Stimulated activated CD4-positive, alpha-beta T cell treated with anti-CD3 and anti-CD28 coated beads, Interleukin-4, amount 100 ng/mL, for 24 hours (primary cell): ENCODE data around the gene ARHGEF3.

Source experiments
- DNase-seq: peaks from one replicate; pipeline ENCODE4 v3.0.0-alpha.2; 2020

The ARHGEF3 gene

DNA sequence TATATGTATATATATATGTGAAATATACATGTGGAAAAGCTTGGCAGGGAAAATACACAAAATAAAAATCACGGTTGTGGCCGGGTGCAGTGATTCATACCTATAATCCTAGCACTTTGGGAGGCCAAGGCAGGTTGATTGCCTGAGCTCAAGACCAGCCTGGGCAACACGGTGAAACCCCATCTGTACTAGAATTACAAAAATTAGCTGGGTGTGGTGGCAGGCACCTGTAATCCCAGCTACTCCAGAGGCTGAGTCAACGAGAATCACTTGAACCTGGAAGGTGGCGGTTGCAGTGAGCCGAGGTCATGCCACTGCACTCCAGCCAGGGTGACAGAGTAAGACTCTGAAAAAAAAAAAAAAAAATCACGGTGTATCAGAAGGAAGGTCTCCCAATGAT lies 20.8 kb upstream of the ARHGEF3 start:
- DNase-seq: no peak

DNA sequence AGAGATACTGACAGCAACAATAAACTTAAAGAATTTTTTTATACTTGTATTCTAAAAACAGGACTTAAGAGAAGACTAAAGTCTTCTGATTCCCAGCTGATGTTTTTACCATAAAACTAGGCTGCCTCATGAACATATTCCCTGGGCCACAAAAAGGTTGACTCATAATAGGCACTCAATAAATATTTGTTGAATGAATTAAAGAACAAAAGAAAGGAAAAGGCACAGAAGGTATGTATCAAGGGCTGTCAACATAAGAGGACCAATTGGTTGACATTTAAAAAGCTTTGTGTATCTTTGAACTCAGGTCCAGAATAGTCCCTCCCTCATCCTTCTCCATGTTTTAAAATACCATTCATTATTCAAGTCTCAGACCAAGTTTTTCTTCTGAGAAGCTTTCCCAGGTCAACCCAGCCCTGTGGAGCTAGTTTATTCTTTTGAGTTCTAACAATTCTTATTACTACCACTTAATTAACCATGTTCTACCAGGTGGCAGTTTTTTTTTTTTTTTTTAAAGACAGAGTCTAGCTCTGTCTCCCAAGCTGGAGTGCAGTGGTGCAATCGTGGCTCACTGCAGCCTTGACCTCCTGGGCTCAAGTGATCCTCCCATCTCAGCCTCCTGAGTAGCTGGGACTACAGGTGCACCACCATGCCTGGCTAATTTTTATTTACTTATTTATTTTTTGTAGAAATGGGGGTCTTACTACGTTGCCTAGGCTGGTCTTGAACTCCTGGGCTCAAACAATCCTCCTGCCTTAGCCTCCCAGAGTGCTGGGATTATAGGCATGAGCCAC lies 17.5 kb upstream of the ARHGEF3 start:
- DNase-seq: no peak

DNA sequence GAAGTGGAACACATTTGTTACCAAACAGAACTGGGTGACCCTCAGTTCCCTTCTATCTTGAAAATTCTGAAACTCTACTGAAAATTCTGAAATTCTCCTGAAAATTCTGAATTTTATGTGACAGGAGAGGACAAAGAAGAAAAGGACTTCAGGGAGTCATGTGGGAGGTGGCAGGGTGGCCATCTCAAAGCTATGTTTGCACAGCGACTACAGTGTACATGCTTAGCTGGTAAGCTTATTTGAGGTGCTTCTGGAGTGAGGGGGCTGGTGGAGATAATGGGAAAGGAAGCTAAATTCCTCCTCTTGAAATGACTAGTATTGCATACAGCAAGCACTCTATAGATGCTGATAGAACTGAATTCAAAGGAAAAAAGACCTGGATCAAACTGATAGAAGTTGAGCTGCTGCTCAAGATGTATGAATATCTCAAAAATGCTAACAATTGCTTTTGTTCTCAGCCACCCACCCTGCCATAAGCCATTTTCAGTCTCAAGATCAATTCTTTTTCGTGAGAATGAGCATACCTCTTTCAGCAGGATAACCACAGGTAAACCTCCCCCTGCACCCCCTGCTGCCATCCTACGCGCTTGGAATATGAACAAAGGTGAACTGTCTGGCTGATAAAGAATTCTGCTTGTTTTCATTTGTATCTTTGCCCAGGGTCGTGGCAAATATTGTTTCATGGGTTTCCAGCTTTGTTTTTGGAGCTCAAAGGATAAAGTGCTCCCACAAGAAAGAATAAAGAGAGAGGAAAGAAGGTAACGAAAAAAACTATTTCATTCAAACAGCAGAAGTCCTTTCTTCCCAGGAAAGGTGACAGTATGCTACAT lies 16.6 kb upstream of the ARHGEF3 start:
- DNase-seq: no peak

DNA sequence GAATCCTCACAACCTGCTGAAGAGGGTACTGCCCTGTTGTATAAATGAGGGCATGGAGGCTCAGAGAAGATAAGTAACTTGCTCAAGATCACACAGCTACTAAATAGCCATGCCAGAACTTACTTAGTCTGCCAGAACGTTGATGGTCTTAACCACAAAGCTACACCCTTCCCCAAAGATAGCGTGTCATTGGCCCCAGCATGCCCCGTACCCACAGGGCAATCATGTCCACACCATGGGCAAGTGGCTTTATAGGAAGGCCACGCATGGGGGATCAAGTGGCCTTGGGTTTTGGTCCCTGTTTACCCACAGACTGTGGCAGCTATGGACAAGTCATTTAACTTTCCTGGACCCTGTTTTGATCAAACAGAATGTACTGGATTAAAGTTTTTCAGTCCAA lies 15.9 kb upstream of the ARHGEF3 start:
- no peak for DNase-seq

DNA sequence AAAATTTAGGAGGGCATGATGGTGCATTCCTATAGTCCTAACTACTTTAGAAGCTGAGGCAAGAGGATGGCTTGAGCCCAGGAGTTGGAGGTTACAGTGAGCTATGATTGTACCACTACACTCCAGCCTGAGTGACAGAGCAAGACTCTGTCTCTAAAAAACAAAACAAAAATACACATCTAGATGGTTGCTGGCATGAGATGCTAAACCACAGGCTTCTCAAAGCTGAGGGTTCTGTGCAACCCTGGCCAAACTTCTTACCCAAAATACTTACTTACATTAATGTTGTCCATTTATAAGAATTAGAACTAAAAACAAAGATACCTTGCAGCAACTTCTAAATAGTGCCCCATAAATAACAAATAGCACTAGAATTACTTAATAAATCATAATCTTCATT lies 14.3 kb upstream of the ARHGEF3 start:
- DNase-seq: no peak

DNA sequence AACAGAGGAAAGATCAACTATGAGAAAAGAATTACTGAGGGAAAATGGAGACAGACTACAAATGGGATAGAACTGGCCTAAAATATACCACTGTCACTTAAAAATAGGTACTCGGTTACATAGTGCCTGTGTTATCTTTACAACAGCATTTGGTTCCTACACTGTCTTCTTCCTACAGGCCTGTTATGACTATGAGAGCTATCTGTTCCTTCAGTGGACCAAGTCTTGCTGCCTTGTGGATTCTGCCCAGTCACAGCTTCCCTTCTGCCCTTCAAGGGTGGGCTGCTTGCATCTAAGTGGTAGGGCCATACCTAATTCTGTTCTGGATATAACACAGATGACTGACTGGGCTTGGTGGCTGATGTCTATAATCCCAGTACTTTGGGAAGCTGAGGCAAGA lies 13.8 kb upstream of the ARHGEF3 start:
- no peak for DNase-seq

DNA sequence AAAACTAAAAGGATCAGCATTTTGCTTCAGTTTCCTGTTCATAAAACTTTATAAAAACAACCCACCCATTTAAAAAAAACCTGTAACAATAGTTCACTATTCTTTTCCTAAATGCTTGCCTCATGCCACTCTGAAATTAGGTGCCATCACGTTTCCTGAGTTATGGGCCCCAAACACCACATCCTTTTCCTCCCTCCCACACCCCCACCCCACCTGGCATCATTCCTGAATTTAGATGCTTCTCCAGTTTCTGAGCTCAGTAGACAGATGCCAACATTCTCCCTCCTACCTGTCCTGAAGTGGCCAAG lies 11.9 kb upstream of the ARHGEF3 start:
- DNase-seq: no peak

DNA sequence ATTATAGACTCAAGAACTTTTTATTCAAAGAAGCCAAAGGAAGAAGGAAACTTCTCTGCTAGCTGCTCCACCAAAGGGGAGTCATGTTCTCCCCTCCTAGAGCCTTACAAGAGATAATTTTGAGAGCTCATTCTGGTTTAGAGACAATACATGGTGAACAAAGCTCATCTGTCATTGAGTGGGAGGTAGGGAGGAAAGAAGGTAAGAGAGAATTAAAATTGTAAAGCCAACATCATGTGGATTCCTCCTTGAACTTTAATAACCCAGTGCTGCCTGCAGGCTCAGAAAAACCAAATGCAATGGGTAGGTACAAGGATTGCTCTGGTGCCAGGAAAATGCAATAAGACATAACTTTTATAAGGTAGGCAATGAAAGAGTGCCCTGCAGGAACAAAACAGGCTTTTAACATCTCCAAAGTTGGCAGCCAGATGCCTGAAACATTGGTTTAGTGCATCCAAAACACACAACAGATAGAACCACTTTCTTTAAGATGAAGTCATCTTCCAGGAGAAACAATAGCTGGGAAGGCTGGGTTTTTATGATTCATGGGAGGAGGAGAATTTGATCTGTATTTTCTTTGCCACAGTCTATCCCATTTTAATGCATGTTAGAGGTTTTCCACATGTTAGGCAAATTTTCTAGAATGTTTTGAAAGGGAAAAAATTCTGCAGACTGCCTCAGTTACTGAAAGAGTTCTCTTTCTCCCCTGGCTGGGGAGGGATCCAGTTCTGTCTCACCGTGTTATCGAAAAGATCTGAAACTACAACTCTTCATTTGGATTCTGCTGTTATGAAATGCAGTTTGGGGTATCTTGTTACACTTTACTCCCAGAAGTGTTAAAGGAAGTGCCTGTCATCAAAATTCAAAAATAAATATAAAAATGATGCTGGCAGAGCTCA lies 11.3 kb upstream of the ARHGEF3 start:
- DNase-seq: no peak

DNA sequence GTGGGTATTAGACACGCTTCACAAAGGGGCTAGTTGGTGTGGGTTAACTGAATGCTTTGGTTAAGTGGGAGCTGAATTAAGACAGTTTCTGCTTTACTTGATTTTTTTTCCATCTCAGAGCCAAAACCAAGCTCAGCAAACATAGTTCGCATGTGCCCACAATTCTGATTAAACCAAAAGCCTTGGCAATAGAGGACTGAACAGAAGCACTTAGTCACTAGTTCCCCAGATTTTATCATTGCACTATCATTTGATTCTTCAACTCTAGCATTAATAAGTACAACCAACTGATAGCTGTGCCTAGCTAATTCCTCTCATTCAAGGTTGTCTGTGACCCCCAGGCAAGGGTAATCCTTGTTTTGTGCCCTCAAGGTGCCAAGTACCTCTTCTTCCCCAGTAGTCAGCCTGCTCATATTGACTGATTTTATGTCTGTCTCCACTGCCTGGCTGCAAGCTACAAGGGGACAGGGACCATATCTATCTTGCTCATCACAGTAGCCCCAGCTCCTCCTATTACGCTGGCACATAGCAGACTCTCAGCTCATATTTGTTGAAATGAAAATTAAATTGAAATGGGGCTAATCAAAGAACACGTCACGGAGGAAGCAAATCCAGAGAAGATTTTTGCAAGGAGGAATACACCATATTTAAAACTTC lies 9.9 kb upstream of the ARHGEF3 start:
- no peak for DNase-seq

DNA sequence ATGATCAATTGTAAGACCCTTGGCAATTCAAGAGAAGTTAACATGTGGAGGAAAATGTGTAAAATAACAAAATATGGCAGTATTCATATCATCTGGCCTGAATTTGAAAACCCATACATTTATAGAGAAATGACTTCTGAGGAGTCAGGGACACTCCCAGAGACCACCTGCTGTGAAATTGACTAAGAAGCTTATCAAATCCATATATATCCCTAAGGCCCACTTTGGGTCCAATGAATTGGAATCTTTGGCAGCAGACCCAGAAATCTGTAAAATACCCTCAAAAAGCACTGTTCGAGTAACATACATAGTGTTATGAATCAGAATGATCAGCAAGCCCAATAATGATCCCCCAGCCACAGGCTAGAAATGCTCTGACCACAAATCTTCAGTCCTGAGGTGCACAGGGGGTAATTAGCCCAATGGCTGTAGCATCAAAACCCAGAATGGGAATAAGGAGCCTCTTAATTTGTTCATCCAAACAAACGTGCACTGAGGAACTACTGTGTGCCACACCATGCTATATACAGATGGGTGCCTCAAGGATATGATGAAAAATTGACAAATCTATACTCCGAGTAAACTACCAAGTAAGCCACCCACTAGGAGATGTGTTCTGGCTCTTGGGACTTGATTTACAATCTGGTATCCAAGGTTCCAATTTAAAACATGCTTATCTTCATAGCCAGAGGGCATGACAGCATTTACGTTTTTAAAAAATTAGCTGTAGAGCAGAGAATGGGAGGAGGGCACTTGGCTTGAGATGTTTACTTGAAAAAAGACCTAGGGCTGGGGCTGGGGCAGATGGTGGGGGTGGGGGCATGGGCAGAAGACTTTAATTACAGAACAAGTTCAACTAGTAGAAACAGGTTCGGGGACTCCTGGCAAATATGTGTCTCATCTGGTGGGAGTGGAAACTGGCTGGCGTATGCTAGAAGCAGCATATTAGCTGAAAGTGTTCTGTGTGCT lies 9.1 kb upstream of the ARHGEF3 start:
- DNase-seq: no peak

DNA sequence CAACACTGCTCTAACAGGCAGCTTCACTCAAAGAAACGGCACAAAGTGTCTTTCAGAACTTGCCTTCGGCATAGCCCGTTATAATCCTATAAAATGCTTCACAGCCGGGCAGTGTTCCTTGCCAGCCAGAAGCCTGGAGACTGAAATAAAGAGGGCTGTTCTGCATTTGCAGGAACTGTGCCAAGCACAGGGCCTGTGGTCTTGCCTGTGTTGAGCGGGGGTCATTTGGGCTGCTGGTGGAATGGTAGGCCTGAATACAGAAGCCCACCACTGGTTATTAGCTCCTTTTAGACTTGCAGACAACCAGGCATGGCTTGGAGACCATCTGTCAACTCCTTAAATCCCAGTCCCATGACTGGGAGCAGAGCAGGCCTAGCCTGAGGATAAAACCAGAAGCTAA lies 4.7 kb upstream of the ARHGEF3 start:
- no peak for DNase-seq

DNA sequence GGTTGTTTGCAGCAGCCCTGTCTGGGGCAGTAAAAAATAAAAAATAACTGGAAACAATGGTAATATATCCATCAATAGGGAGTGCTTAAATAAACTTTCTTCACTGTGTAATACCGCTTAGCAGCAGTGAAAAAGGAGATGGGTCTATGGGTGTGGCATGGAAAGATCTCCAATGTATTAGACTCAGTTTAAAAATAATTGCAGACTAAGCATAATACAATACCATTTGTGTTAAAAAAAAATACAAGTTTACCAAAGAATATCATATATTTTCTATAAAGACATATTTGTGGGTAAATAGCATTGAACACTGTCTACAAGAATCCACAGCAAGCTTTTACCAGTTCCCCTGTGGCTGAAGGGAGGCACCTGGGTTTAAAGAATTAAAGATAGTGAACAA lies 1.0 kb upstream of the ARHGEF3 start:
- no peak for DNase-seq

DNA sequence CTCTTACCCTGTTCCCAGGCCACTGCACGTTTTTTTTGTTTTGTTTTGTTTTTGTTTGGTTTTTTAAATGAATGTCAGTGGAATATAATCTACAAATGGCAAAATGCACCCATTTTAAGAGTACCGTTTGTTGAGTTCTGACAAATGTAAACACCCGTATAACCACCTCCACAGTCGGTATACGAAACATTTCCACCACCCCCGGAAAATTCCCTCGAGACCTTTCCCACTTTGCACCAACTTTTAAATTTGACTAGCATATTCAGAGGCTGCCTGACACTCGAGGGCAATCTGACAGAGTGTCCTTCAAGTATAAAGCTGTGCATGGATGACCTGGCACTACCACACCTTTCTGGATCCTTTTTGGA lies 613 bp upstream of the ARHGEF3 start:
- DNase-seq: no peak

DNA sequence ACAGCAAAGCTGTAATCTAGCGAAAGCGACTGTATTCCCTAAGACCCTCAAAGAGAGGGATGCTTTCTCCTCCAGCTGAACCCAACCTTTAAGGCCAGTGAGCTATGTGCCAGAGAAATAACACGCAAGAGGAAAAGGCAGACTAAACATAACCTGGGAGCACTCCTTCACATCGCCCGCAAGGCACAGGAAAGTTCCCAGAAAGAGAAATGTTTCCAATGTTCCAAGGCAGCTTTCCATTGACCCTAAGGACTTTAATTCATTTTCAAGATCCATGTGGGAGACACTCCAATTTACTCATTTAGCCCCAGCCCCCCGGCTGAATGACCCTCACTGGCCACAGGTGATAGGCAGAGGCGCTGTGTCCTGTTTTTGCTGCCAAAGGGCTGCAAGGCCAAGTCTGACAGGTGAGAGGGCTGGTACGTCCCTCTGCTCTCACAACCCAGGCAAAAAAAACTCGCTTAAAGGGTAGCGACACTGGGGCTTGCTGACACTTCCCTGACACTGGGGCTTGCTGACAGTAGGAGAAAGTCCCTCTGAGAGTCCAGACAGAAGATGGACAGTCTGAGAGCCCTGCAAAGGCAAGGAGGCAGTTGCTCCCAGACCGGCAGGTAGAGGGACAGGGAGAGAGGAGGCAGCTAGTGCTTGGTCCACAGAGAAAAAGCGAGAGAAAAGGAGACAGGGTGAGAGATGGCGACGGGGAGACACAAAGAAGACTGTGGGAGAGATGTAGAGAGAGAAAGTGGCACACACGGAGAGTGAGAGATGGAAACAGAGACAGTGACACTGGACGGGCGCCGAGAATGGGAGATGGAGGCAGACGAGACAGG lies 702 bp downstream of the ARHGEF3 start:
- peak; percentile 35 for DNase-seq

DNA sequence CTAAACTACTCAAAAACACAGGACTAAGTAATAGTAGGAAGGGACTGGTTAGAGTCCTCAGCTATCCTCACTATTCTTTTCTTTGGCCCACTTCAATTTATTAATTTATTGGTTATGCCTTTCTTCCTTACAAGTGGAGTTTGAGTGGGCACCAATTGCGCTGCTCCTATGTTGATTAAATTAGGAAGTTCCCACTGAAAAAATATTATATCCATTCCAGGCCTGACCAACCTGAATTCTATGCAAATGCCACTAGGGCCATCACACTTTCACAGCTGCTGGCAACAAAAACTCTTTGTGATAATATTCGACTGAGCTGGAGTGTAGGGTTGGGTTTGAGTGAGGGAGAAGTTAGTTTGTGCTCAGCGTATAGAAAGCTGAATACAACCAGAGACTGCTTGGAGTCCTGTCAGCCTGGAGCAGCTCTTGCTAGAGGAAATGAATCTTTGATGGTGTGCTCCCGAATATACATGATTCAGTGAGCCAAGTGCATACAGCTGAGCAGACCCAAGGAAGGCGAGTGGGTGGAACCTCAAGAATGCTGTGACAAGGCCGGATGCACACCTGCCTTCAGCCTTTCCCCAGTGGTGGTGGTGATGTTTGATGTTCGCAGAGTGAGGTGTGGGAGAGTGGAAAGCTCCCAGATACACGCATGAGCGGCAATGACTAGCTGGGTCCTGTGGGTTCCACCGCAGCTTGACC lies 1.5 kb downstream of the ARHGEF3 start:
- DNase-seq: peak; percentile 84

DNA sequence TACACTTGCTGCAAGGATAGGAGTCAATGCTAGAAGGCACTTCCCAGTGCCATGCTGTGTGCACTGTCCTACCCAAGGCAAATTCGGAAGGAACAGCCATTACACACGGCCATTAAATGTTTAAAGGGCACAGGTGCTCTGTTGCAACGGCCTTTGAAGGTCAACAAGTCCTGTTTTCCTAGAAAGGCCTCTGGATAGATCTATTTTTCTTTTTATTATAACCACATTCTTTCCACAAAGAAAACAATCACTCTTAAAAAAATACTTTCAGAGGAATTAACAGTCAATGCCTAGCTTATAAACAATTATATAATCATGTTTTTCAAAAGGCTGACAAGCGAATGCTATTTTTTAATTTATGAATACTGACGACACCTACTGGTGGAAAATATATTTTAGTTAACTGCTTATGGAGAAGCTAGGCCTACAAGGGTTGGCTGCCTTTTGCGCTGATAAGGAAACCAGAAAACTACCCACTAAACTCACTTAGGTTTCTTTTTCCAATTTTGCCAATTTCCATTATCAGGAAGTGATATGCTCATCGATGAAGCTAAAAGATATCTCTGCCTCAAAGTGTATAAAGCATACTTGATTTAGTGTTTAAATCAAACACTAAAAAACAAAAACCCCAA lies 2.4 kb downstream of the ARHGEF3 start:
- peak; percentile 19 for DNase-seq

DNA sequence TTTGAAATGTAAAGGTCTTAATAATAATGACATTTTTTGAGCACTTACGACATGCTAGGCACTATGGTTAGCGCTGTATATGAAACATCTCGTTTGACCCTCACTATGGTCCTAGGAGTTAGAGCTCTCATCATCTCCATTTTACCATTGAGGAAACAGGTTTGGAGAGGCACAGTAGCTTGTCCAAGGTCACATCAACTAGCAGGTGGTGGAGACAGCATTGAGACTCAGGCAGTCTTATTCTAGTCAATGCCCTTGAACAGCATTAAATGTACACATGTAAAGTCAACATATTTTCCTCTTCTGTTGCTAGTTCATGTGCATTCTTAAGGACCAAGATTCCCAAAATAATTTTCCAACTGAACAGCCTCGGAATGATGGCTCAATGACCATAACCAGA lies 4.8 kb downstream of the ARHGEF3 start:
- DNase-seq: no peak

DNA sequence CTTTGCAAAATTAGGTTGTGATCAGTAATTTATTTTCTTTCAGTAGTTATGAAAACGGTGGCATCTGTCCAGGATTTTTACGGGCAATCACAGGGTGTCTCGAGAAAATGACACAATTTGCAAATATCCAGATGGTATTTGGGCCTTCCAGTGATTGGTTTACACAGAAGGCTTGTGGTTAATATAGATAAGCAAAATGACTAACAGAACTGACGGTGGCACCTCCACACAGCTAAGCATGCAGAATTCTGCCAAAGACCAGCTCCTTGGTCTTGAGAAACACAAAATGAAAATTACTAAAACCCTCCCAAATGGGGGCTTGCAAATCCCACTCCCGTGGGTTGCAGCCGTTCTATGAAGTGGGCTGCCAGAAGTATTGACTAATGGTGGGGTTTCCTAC lies 5.5 kb downstream of the ARHGEF3 start:
- peak; percentile 31 for DNase-seq

DNA sequence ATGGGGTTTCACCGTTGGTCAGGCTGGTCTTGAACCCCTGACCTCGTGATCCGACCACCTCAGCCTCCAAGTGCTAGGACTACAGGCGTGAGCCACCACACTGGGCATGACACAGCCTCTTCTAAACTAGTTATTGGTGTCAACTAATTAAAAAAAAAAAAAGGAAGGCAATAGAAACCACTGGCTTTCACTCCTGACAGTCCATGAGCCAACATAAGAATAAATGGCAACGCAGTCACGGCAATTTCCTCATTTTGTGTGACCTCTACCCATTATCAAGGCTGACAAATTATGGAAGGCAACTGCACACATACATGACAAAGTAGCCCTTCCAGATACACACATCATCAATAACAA lies 5.9 kb downstream of the ARHGEF3 start:
- DNase-seq: no peak
